Breast epithelium (tissue), 3 donors: Measurements from ENCODE around the gene VMAC.

Experiments
- POLR2A ChIP-seq: fragments of 450-650 bp; IDR thresholded peaks from one replicate; pipeline ENCODE4 v1.6.1; 2016; ENCODE audit warnings: antibody characterized with exemption, mild to moderate bottlenecking, moderate library complexity
- TF ChIP-seq, protein P1 (sequence below), 3 donors: fragments of 450-650 bp; IDR thresholded peaks; one replicate each; pipeline ENCODE4 v1.5.1; 2016 to 2017; ENCODE audit warnings: antibody characterized with exemption in 3 of 3, mild to moderate bottlenecking in 3 of 3, moderate library complexity in 3 of 3

DNA sequence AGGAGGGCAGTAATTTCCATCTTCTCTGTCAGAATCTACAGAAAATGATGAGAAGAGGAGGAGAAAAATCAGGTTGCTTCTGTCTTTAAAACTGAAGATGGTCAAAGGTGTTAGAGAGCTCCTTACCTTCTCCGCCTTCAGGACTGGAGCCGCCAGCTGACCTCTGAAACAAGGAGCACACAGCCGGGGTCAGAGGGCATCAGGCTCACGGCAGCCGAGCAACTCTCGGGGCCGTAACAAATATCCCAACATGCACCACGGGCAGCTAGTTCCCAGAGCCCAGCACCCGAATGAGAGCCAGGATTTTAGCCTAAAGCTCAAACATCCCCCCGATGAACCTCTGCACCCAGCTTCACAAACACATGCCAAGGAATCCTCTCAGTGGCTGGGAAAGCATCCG is 37.0 kb downstream of the VMAC start:
- no peak for TF ChIP-seq POLR2A
- TF ChIP-seq, protein P1, sequence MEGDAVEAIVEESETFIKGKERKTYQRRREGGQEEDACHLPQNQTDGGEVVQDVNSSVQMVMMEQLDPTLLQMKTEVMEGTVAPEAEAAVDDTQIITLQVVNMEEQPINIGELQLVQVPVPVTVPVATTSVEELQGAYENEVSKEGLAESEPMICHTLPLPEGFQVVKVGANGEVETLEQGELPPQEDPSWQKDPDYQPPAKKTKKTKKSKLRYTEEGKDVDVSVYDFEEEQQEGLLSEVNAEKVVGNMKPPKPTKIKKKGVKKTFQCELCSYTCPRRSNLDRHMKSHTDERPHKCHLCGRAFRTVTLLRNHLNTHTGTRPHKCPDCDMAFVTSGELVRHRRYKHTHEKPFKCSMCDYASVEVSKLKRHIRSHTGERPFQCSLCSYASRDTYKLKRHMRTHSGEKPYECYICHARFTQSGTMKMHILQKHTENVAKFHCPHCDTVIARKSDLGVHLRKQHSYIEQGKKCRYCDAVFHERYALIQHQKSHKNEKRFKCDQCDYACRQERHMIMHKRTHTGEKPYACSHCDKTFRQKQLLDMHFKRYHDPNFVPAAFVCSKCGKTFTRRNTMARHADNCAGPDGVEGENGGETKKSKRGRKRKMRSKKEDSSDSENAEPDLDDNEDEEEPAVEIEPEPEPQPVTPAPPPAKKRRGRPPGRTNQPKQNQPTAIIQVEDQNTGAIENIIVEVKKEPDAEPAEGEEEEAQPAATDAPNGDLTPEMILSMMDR (IDR thresholded peaks at IDR 0.05), result no peak
